Urinary bladder (tissue), 4 donors: Measurements from ENCODE around the gene PTDSS2. TPM values are rescaled to one million over a fixed set of nuclear protein-coding genes. Genes with fewer than 3 reads are reported as not detected.
A peak's percentile ranks its signal among the peaks of the same experiment; 100 is the strongest.

ENCODE experiments used
- DNase-seq: peaks from one replicate; pipeline ENCODE4 v3.0.0-alpha.2; 2015; ENCODE audit errors: extremely low spot score
- H3K27ac ChIP-seq: one replicate; pipeline ENCODE4 v1.5.1; 2013; ENCODE audit warnings: low read depth, mild to moderate bottlenecking, moderate library complexity
- H3K36me3 ChIP-seq: one replicate; pipeline ENCODE4 v1.6.1; 2013; ENCODE audit warnings: mild to moderate bottlenecking, moderate library complexity; ENCODE audit not compliant: insufficient read depth
- H3K4me1 ChIP-seq: one replicate; pipeline ENCODE4 v1.6.1; 2013; ENCODE audit warnings: mild to moderate bottlenecking, moderate library complexity; ENCODE audit not compliant: insufficient read depth
- H3K4me3 ChIP-seq: one replicate; pipeline ENCODE4 v1.5.1; 2013; ENCODE audit warnings: low read depth, low read length
- WGBS: extraction: QIAGEN DNeasy Blood & Tissue Kit; methylation state at CpG from one replicate; pipeline ENCODE4 v1.1.7; 2013; 5-methylcytosine and 5-hydroxymethylcytosine counted together
- polyA plus RNA-seq: library from polyadenylated mRNA; stranded (reverse); fragments of 200-250 nt; gene quantifications from one replicate; pipeline ENCODE4 v1.2.3, GENCODE V29; 2013
- total RNA-seq: library from RNA; depleted of rRNA; stranded (reverse); fragments of >200 nt; gene quantifications from one replicate; pipeline ENCODE4 v1.2.3, GENCODE V29; 2014
- donor health status: healthy with polysubstance abuse.
- donor health status: healthy.

The PTDSS2 gene
- total and polyA plus RNA-seq, 2 donors, result 13.5 to 27.0 TPM

- H3K36me3 ChIP-seq, result no peaks in the 10 kb centered on the region
- H3K4me3 ChIP-seq, result no peak overlapping the region
- WGBS, result 88% methylated on average over 10 of the region's 10 CpGs
- no peak for DNase-seq
- H3K4me1 ChIP-seq, result no peaks in the 10 kb centered on the region
- H3K27ac ChIP-seq, result no peak overlapping the region
Observed at GRCh38 chr11:521177-521688, 71.2 kb downstream of the PTDSS2 start.

GRCh38 chr11:526192-526591 lies 76.1 kb downstream of the PTDSS2 start:
- no peak overlapping the region for H3K27ac ChIP-seq
- WGBS, result 75% methylated on average over 17 of the region's 17 CpGs
- DNase-seq, result no peak

GRCh38 chr11:528166-528814 lies 78.2 kb downstream of the PTDSS2 start:
- no peak overlapping the region for H3K27ac ChIP-seq
- peaks cover 7% of the 10 kb centered on the region for H3K36me3 ChIP-seq
- H3K4me3 ChIP-seq, result no peak overlapping the region
- no peaks in the 10 kb centered on the region for H3K4me1 ChIP-seq
- 80% methylated on average over 30 of the region's 30 CpGs for WGBS
- no peak for DNase-seq

More at GRCh38 chr11:526192-526591, 76.1 kb downstream of the PTDSS2 start:
- Histone ChIP-seq H3K4me3 (no peak overlapping the region), H3K4me1 (no peaks in the 10 kb centered on the region), H3K36me3 (no peaks in the 10 kb centered on the region)

DNA sequence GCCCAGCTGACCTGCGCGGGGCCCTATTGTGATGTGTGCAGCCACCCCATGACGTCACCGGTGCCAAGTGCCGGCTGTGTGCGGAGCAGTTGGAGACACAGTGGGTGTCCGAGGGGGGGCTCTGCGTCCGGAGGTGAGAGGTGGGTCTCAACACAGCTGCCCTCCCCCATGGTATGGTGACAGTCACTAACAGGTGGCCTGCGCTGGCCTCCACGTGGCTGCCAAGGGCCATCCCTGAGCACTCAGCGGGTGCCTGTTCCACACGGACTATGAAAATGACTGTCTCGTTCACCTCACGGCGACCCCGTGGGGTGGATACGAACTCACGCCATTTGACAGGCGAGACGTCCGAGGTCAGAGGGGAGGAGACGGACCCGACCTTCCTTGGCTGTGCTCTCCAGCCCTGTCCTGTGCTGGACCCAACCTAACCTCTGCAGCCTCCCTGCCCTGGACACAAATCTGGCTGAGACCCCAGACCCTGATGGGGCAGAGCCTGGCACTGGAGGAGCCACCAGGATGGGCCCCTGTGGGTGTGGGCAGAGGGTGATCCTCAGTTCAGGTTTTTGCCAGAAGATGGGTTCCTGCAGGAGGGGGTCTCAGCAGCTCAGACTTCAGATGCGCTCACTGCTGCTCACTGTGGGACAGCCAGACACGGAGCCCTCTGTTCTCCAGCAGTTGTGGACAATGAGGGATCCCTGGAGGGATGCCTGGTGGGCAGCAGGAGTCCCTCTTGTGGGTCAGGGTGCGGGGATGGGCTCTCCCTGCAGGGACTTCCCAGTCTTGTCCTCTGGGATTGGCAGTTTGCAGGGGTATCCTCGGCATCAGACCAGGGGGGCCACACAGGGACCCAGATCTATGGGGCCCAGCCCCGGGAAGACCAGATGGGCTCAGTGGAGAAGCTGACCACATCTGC lies 79.0 kb downstream of the PTDSS2 start:
- Histone ChIP-seq H3K4me1 (no peaks in the 10 kb centered on the region), H3K27ac (no peak overlapping the region), H3K36me3 (peaks cover 7% of the 10 kb centered on the region), H3K4me3 (no peak overlapping the region)
- DNase-seq, result no peak
- 71% methylated on average over 29 of the region's 29 CpGs for WGBS

DNA sequence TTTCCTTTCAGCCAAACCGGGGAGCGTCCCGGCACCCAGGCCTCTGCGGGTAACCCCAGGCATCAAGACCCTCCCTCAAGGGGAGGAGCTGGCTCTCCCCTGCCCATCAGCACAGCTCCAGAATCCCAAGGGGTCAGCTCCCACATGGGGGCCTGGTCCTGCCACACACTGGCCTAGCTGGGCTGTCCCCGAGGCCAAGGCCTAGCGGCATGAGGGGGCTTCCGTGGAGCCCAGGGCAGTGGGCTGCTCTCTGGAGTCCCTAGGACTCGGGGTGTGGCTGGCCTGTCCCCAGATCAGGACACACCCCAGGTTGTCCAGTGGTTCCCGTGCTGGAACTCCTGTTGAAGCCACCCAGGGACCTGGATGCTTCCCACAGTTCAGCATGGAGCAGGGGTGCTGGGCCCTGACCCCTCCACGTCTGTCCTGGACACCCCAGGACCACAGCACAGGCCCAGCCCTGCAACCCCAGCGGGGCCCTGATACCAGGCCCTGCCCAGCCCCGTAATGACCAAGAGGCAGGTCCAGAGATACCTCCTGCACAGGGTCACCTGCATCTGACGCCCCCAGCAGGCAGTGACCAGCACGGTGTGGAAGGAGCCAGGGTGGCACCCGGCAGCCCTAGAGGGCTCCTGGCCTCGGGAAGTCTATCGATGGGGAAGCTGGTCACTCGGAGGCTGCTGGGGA lies 79.8 kb downstream of the PTDSS2 start:
- WGBS, result 78% methylated on average over 18 of the region's 18 CpGs
- Histone ChIP-seq H3K4me1 (no peaks in the 10 kb centered on the region), H3K4me3 (no peak overlapping the region), H3K36me3 (peaks cover 7% of the 10 kb centered on the region), H3K27ac (no peak overlapping the region)
- no peak for DNase-seq

DNA sequence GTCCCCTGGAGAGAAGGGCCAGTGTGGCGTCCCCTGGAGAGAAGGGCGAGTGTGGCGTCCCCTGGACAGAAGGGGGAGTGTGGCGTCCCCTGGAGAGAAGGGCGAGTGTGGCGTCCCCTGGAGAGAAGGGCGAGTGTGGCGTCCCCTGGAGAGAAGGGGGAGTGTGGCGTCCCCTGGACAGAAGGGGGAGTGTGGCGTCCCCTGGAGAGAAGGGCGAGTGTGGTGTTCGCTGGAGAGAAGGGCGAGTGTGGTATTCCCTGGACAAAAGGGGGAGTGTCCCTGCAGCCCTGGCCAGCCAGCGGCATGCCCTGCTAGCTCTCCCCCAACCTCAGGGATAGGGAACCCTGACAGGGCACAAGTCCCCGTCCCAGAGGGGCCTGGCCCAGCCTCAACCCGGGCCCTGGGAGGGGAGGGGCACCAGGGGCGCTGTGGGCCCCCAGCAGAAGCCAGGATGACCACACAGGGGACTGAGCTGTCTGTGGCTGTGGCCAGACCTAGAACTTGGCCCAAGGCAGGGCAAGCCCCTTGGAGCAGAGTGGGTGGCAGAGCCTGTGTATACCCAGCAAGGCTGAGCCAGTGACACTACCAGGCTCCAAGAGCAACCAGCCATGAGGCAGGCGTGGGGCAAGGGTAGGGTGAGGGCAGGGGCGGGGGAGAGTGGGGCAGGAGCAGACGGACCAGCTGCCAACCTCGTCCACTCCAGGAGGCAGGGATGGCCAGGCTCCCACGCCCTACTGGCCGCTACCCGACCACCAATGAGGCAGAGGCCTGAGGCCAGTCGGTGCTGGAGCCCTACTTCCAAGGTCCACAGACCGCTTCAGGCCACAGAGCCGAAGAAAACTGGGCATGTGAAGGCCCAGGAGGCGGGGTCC lies 81.1 kb downstream of the PTDSS2 start:
- no peak overlapping the region for H3K4me3 ChIP-seq
- H3K27ac ChIP-seq, result no peak overlapping the region
- H3K36me3 ChIP-seq, result peaks cover 7% of the 10 kb centered on the region
- WGBS, result 85% methylated on average over 28 of the region's 28 CpGs
- no peak for DNase-seq
- no peaks in the 10 kb centered on the region for H3K4me1 ChIP-seq

DNA sequence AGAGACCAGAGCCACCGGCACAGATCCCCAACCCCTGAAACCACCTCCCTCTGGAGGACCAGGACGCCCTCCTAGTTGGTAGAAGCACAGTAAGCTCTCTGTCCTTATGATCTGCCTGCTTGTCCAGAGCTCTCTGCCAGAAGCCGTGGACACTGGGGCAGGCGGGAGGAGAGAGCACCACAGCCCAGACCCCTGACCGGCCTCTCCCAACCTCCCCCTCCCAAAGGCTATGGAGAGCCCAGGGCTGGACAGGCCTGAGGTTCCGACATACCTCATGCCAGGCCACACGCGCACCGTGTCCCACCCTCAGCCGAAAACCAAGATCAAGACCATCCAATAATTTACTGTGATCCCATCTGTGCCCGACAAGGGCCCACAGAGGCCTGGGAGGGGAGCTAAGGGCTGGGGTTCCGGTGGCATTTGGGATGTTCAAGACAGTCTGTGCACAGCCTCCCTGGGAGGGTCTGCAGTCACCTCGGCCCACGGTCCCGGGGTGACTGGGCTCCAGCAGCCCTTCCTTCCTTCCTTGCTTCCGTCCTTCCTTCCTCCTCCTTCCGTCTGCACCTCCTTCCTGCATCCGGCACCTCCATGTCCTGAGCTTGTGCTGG lies 81.9 kb downstream of the PTDSS2 start:
- Histone ChIP-seq H3K4me3 (no peak overlapping the region), H3K27ac (no peak overlapping the region), H3K4me1 (no peaks in the 10 kb centered on the region), H3K36me3 (peaks cover 7% of the 10 kb centered on the region)
- DNase-seq, result no peak
- WGBS, result 90% methylated on average over 18 of the region's 18 CpGs

- Histone ChIP-seq H3K27ac (no peak overlapping the region), H3K4me3 (no peak overlapping the region), H3K4me1 (no peaks in the 10 kb centered on the region), H3K36me3 (peaks cover 7% of the 10 kb centered on the region)
- 87% methylated on average over 23 of the region's 23 CpGs for WGBS
- DNase-seq, result no peak
Observed at GRCh38 chr11:532527-532985, 82.5 kb downstream of the PTDSS2 start.

DNA sequence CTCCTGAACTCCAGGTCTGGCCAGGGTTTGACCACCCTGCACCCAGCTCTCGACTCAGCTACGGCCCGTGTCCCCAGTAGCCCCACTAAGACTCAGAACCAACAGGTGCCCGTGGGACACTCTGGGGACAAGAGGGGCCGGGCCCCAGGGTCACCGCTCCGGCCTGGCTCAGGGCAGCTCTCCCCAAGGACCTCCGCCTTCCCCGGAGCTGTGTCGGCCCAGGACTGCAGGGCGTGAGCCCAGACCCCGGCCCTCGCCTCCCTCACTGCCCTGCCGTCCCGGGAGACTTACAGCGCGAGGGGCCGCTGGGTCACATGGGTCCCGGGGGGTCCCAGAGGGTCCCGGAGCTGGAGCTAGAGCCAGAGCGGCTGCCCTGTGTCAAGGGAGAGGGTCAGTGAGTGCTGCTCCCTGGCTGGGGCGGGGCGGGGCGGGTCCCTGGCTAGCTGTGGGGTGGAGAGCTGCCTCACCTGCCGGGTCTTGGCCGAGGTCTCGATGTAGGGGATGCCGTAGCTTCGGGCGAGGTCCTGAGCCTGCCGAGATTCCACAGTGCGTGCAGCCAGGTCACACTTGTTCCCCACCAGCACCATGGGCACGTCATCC lies 83.0 kb downstream of the PTDSS2 start:
- DNase-seq, result no peak
- Histone ChIP-seq H3K4me3 (no peak overlapping the region), H3K4me1 (no peaks in the 10 kb centered on the region), H3K27ac (no peak overlapping the region), H3K36me3 (peaks cover 7% of the 10 kb centered on the region)
- 92% methylated on average over 33 of the region's 33 CpGs for WGBS

GRCh38 chr11:533586-534395 lies 83.7 kb downstream of the PTDSS2 start:
- H3K4me1 ChIP-seq, result no peaks in the 10 kb centered on the region
- no peak overlapping the region for H3K27ac ChIP-seq
- peak overlapping the region; percentile 86 for H3K4me3 ChIP-seq
- 94% methylated on average over 37 of the region's 37 CpGs for WGBS
- DNase-seq, result no peak
- peaks cover 7% of the 10 kb centered on the region for H3K36me3 ChIP-seq

DNA sequence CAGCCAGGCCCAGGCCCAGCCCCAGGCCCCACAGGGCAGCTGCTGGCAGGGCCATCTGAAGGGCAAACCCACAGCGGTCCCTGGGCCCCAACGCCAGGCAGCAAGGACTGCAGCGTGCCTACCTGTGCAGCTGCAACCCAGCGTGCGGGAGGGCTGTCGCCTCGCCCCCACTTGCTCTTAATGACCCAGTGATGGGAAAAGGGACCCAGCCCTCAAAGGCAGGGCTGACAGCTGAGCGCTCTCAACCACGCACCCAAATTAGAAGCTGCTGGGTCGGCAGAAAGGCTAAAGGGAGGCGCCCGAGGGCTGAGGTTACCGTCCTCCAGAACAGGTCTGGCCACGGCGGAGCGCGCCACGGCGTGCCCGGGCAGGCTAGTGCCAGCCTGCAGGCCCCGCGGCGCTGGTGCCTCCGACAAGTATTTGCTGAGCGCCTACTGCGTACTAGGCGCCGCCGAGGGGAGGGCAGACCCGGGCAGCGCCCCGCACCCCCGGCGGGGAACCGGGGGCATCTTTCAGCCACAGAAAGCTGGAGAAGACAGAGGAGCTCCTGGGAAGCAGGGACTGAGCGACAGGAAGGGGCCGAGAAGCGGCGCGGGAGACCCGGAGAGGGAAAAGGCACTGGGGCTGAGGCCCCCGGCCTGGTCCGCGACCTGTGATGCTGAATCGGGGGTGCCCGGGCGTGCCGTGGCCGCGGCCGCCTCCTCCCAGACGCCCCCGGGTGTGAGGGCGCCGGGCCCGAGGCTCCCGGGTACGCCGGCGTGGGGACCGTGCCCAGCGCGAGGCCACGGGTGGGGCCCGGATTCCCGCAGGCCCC lies 84.5 kb downstream of the PTDSS2 start:
- DNase-seq, result no peak
- 9% methylated on average over 66 of the region's 66 CpGs for WGBS
- Histone ChIP-seq H3K4me1 (no peaks in the 10 kb centered on the region), H3K4me3 (peak overlapping the region; percentile 86), H3K36me3 (peaks cover 7% of the 10 kb centered on the region), H3K27ac (peak overlapping the region; percentile 87)
